GOT3 (cell line): ENCODE measurements around the gene RPP25.

ENCODE experiments used
- DNase-seq: peaks from one replicate; lab custom pipeline; 2025; ENCODE audit warnings: mixed read lengths; lab: John Stamatoyannopoulos, UW

RPP25 gene

GRCh38 chr15:74956648-74957475 is at the start of gene RPP25:
Gene RPP25 (minus strand): TSS chr15:74956772. CDS start chr15:74956583, 189 bp downstream.
- peak; percentile 34 for DNase-seq

GRCh38 chr15:75002398-75002797 is 45.8 kb upstream of the RPP25 start:
- no peak for DNase-seq

DNA sequence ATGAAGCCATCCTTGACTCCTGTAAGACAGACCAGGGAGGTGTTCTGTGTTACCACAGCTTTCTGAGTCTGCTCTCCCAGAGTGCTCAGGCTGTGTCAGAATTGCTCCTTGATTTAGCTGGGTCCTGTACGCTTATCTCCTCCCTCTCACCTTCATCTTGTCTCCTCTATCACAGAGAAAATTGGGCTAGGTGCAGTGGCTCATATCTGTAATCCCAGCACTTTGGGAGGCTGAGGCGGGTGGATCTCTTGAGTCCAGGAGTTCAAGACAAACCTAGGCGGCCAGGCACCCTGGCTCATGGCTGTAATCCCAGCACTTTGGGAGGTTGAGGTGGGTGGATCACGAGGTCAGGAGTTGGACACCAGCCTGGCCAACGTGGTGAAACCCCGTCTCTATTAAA is 44.7 kb upstream of the RPP25 start:
- no peak for DNase-seq

- no peak for DNase-seq
These were observed 41.0 kb upstream of the RPP25 start for GRCh38 chr15:74997543-74997942.

GRCh38 chr15:74997141-74997540 is 40.6 kb upstream of the RPP25 start:
- DNase-seq, result no peak

DNA sequence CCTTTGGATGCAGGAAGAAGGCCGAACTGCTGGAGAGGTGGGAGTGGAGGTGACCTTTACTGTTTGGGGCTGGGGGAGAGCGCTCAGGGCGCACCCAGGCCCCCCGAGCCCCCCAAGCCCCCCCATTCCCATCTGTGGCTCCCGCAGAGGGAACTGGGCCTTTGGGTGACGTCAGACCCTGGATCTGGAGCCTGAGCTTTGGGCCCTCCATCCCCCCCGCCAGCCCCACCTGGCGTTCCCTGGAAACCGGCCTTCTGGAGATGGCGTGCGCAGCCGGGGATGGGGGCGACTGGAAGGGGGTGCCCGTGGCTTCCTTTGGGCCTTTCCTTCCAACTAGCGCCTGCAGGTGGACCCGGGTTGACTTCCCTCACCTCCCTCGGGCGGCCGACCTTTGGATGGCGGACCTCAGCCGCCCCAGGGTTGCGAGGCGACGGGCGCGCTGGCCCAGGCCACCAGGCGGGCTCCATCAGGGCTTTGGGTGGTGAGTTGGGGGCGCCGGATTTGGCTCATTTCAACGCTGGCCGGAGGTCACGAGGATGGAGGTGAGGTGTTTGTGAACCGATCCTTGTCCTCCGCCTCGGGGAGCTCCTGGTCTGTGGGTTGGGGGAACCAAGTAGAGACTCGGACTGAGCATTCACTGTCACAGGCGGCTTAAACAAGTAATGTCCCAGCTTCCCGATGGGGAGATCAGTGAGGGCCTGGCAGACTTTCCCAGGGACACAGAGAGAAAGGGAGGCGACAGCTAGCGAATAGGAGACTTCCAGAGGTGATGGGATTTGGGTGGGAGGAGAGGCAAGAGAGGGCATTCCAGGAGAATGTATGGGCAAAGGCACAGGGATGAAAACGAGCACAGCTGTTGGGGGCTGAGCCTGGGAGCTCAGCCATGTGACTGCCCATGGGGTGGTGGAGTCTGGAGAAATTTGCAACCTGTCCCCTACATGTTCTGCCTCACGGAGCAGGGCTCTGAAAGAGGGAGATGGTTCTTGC is 39.5 kb upstream of the RPP25 start:
- DNase-seq, result no peak

DNA sequence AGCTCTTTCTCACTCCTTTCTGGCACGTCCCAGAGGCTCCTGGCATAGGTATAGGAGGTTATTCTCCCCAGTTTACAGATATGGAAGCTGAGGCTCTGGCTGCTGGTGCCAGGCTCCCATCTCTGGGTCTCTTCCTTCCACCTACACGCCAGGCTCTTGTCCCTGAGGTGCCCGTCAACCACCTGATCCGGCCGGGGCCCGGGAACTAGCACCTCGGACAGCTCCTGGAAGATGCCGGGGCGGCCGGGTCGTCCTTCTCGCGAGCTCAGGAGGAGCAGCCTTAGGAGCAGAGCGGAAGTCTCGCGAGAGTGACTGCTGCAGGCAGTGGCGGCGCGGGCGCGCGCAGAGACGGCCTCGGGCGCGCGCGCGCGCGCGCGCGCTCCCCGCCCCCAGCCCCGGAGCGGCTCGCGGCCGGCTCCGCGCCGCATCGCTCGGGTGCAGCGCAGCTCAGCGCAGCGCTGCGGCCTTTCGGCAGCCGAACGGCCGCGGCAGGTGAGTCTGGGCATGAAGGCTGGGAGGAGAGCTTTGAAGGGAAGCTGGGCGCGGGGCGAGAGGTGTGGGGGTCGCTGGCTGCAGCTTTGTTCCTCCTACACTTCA is 38.7 kb upstream of the RPP25 start, which contains the start of gene SCAMP5:
SCAMP5 (plus strand) TSS at position 382 of the 597 bp plus-strand sequence. CDS start 16,277 bp downstream, outside the sequence.
- DNase-seq, result peak; percentile 26

- DNase-seq, result no peak
These were observed 38.1 kb upstream of the RPP25 start for GRCh38 chr15:74994685-74995084.

GRCh38 chr15:74994236-74994635 is 37.7 kb upstream of the RPP25 start:
- no peak for DNase-seq

DNA sequence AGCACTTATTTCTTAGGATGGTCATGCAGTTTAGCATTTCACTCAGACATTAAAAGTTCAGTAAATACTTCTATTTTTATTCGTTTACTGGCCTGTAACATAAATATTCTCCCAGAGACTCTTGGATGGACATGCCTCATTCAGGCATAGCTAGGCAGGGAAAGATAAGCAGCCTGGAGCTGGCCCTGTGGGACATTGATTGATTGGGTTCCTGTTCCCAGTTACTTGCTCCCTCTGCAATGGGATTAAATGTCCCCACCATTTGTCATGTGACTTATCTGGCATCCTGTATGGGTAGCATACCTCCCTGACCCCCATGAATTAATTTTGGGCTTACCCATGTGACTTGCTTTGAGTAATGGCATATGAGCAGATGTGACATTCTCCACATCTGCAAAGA is 36.0 kb upstream of the RPP25 start:
- no peak for DNase-seq

GRCh38 chr15:74989527-74989926 is 33.0 kb upstream of the RPP25 start:
- DNase-seq, result no peak

- DNase-seq, result no peak
These were observed 31.6 kb upstream of the RPP25 start for GRCh38 chr15:74988007-74988800.

- DNase-seq, result no peak
These were observed 27.2 kb upstream of the RPP25 start for GRCh38 chr15:74983725-74984231.

GRCh38 chr15:74982183-74982582 is 25.6 kb upstream of the RPP25 start:
- no peak for DNase-seq

DNA sequence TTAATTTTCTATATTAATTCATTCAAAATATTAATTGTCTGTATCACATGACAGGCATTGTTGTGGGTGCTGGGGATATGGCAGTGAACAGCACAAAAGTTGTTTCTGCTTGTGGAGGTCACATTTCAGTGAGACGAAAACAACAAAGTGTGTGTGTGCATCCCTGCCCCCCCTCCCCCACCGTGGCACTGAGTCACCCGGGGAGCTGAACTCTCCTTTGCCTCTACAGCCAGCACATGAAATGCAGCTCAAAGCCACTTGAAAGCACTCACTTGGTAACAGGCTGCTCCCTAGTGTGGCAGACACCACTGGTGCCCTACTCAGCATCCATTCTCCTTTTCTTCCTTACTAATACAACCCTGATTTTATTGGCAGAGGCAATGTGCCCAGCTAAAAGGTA is 21.9 kb upstream of the RPP25 start:
- DNase-seq, result no peak

DNA sequence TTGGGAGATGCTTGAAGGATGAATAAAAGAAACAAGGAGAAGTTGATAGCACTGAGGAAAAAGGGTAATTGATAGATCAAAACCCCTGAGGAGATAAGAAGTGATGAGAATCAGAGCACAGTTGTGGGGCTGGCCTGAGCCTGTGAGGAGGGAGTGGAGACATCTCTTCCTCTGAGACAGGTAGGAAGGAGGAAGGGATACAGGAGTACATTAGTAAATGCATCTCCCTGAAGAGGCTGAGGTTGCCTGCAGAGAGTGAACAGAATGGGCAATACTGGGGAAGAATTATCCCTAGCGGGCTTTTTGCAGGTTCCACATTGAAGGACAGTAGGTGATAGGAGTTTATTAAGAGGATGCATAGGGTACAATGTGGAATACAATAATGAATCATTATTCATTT is 21.5 kb upstream of the RPP25 start:
- DNase-seq, result no peak

- no peak for DNase-seq
These were observed 21.0 kb upstream of the RPP25 start for GRCh38 chr15:74977599-74977998.

GRCh38 chr15:74976159-74976558 is 19.6 kb upstream of the RPP25 start:
- DNase-seq, result no peak

DNA sequence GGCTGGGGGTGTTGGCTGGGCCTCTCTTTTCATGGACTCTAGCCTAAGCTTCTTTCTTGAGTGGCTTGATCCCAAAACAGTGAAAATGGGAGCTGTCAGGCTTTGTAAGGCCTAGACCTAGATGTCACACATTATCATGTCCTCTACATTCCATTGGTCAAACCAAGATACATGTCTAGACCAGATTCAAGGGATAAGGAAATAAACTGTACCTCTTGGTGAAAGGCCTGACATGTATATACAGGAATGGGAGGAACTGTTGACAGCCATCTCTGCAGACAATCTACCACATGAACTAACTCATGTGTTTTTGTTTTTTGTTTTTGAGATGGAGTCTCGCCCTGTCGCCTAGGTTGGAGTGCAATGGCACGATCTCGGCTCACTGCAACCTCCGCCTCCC is 11.1 kb upstream of the RPP25 start:
- DNase-seq, result no peak

GRCh38 chr15:74964794-74965193 is 8.2 kb upstream of the RPP25 start:
- no peak for DNase-seq

GRCh38 chr15:74963213-74963612 is 6.6 kb upstream of the RPP25 start:
- no peak for DNase-seq
